Mesenchymal stem cell (in vitro differentiated cells and primary cell): ENCODE measurements around the gene SERP2.

Experiments
- DNase-seq: peaks from one replicate; pipeline ENCODE4 v3.0.0-alpha.2; 2013
- H2AFZ ChIP-seq: one replicate; pipeline ENCODE4 v1.6.1; 2013; ENCODE audit warnings: low read depth, mild to moderate bottlenecking, control low read depth, inconsistent platforms, low read length, moderate library complexity
- H2AK5ac ChIP-seq: 2 replicates; pipeline ENCODE4 v1.6.1; 2013; ENCODE audit warnings: low read length, moderate library complexity, mild to moderate bottlenecking, inconsistent platforms; ENCODE audit not compliant: severe bottlenecking
- H2BK120ac ChIP-seq: one replicate; pipeline ENCODE4 v1.6.1; 2013; ENCODE audit warnings: low read depth, mild to moderate bottlenecking, inconsistent platforms, low read length, moderate library complexity
- H2BK12ac ChIP-seq, 2 experiments: one replicate each; pipeline ENCODE4 v1.6.1; 2013; ENCODE audit warnings: inconsistent platforms in 2 of 2, low read length in 2 of 2, mild to moderate bottlenecking in 2 of 2, moderate library complexity in 2 of 2, control low read depth in 1 of 2
- H2BK15ac ChIP-seq: one replicate; pipeline ENCODE4 v1.6.1; 2013; ENCODE audit warnings: mild to moderate bottlenecking, low read depth, inconsistent platforms; ENCODE audit not compliant: poor library complexity, severe bottlenecking
- H2BK5ac ChIP-seq: 2 replicates; pipeline ENCODE4 v1.6.1; 2013; ENCODE audit warnings: low read depth, mild to moderate bottlenecking, low read length, control low read depth, inconsistent platforms; ENCODE audit not compliant: poor library complexity, severe bottlenecking
- H3K14ac ChIP-seq, 2 experiments: one replicate each; pipeline ENCODE4 v1.6.1; 2013; ENCODE audit warnings: inconsistent platforms in 2 of 2, low read length in 2 of 2, control low read depth in 1 of 2, mild to moderate bottlenecking in 1 of 2, moderate library complexity in 1 of 2
- H3K18ac ChIP-seq, 2 experiments: one replicate each; pipeline ENCODE4 v1.6.1; 2013; ENCODE audit warnings: inconsistent platforms in 2 of 2, low read length in 2 of 2, control low read depth in 1 of 2, low read depth in 1 of 2, mild to moderate bottlenecking in 1 of 2
- H3K23ac ChIP-seq, 2 experiments: one replicate each; pipeline ENCODE4 v1.6.1; 2013; ENCODE audit warnings: inconsistent platforms in 2 of 2, low read length in 2 of 2, mild to moderate bottlenecking in 2 of 2, moderate library complexity in 2 of 2, control low read depth in 1 of 2
- H3K27ac ChIP-seq: 2 replicates; pipeline ENCODE4 v1.5.1; 2013; ENCODE audit warnings: mild to moderate bottlenecking, moderate library complexity, low read length, control low read depth, inconsistent platforms; ENCODE audit not compliant: poor library complexity, severe bottlenecking
- H3K27me3 ChIP-seq, 2 experiments: 2 replicates each; pipeline versions ENCODE4 v1.6.1 to v1.7.0; 2013; ENCODE audit warnings: low read length in 2 of 2, mild to moderate bottlenecking in 2 of 2, moderate library complexity in 2 of 2, control low read depth in 1 of 2, inconsistent platforms in 1 of 2; ENCODE audit not compliant: control insufficient read depth in 1 of 2, insufficient read depth in 1 of 2
- H3K36me3 ChIP-seq, 2 experiments: 2 replicates each; pipeline versions ENCODE4 v1.6.1 to v1.7.0; 2013; ENCODE audit warnings: low read length in 2 of 2, control low read depth in 1 of 2, inconsistent platforms in 1 of 2, low read depth in 1 of 2, mild to moderate bottlenecking in 1 of 2; ENCODE audit not compliant: insufficient read depth in 2 of 2, control insufficient read depth in 1 of 2
- H3K4ac ChIP-seq, 2 experiments: one replicate each; pipeline ENCODE4 v1.6.1; 2013; ENCODE audit warnings: inconsistent platforms in 2 of 2, low read length in 2 of 2, mild to moderate bottlenecking in 2 of 2, moderate library complexity in 2 of 2, control low read depth in 1 of 2, low read depth in 1 of 2
- H3K4me1 ChIP-seq: 2 replicates; pipeline ENCODE4 v1.6.1; 2013; ENCODE audit warnings: low read depth, low read length, control low read depth; ENCODE audit not compliant: control insufficient read depth, insufficient read depth
- H3K4me2 ChIP-seq: 2 replicates; pipeline ENCODE4 v1.6.1; 2013; ENCODE audit warnings: low read length, mild to moderate bottlenecking, inconsistent platforms; ENCODE audit not compliant: poor library complexity, severe bottlenecking
- H3K4me3 ChIP-seq, 2 experiments: 2 replicates each; pipeline versions ENCODE4 v1.5.1 to v1.7.0; 2013; ENCODE audit warnings: low read length in 2 of 2, mild to moderate bottlenecking in 2 of 2, control low read depth in 1 of 2, low read depth in 1 of 2; ENCODE audit not compliant: insufficient read depth in 1 of 2
- H3K79me1 ChIP-seq: replicated peaks from 2 replicates; pipeline ENCODE4 v1.6.1; 2013; ENCODE audit warnings: mild to moderate bottlenecking, control low read depth, low read length, inconsistent platforms; ENCODE audit not compliant: poor library complexity, severe bottlenecking
- H3K9ac ChIP-seq: 2 replicates; pipeline ENCODE4 v1.7.0; 2013; ENCODE audit warnings: mild to moderate bottlenecking, low read length, moderate library complexity
- H3K9me3 ChIP-seq: 2 replicates; pipeline ENCODE4 v1.7.0; 2013; ENCODE audit warnings: mild to moderate bottlenecking, low read length; ENCODE audit not compliant: control insufficient read depth
- H4K8ac ChIP-seq: one replicate; pipeline ENCODE4 v1.6.1; 2013; ENCODE audit warnings: inconsistent platforms, mild to moderate bottlenecking, low read length, moderate library complexity
- H4K91ac ChIP-seq: one replicate; pipeline ENCODE4 v1.6.1; 2013; ENCODE audit warnings: mild to moderate bottlenecking, low read length, inconsistent platforms
- WGBS: methylation state at CpG from one replicate; pipeline ENCODE4 v1.1.7; 2013; ENCODE audit warnings: mixed read lengths; 5-methylcytosine and 5-hydroxymethylcytosine counted together

Gene SERP2

DNA sequence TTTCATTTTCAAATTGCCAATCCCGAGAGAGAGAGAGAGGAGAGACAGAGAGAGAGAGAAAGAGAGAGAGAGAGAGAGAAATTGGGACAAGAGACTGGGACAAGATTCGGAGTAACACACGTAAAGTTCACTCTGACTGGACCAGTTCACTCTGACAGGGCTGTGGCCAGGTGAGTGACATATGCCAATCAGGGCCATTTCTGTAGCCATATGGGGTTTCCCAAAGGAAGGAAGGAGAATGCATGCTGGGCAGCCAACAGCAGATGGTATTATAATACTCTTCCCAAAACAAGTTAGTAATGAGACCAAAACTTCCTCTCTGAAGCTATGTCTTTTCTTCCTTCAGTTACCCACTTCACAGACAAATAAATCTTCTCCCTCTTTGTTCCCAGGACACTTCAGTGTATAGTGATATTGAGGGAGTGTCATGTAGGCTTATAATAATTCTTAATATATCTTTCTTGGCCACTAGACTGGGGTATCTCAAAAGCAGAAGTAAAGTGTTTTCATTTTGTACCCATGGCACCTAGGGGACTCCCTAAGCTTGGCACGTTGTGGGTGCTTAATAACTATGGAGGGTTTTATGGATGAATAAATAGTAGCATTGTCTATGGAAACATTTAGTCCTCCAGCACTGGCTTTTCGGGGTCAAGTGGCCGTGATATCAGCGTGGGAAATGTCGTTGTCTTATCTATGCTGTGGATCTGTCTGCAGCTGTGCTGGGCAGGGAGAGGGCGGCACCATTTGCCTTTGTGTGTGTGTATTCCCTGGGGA is 51.6 kb downstream of the SERP2 start:
- Histone ChIP-seq H3K23ac (no peak overlapping the region), H3K4me1 (peaks cover 5% of the 10 kb centered on the region), H2BK15ac (no peak overlapping the region), H3K36me3 (peaks cover 3 to 10% of the 10 kb centered on the region in 2 experiments), H2AFZ (no peak overlapping the region), H3K18ac (no peak overlapping the region), H2BK12ac (peak overlapping the region in 1 of 2 experiments; percentile 21), H4K91ac (no peak overlapping the region), H3K4me3 (no peak overlapping the region), H3K4me2 (no peak overlapping the region), H3K27me3 (peaks cover 0 to 29% of the 10 kb centered on the region in 2 experiments), H3K4ac (no peak overlapping the region), H3K14ac (no peak overlapping the region), H3K27ac (no peak overlapping the region), H3K9me3 (peaks cover 8% of the 10 kb centered on the region), H3K9ac (no peak overlapping the region), H2BK120ac (no peak overlapping the region), H2AK5ac (no peak overlapping the region), H2BK5ac (no peak overlapping the region), H3K79me1 (no peaks in the 10 kb centered on the region), H4K8ac (no peak overlapping the region)
- WGBS: 67% methylated on average over 8 of the region's 9 CpGs
- DNase-seq: peak; percentile 63

GRCh38 chr13:44425815-44426078 is 52.1 kb downstream of the SERP2 start:
- WGBS: 94% methylated on average over 2 of the region's 2 CpGs
- Histone ChIP-seq H4K91ac (no peak overlapping the region), H2AFZ (no peak overlapping the region), H3K23ac (no peak overlapping the region), H3K27ac (no peak overlapping the region), H3K4me1 (peaks cover 3% of the 10 kb centered on the region), H3K9ac (no peak overlapping the region), H4K8ac (no peak overlapping the region), H3K9me3 (peaks cover 8% of the 10 kb centered on the region), H3K27me3 (peaks cover 0 to 29% of the 10 kb centered on the region in 2 experiments), H2BK5ac (no peak overlapping the region), H3K4me3 (no peak overlapping the region), H2BK12ac (no peak overlapping the region), H2AK5ac (no peak overlapping the region), H2BK120ac (no peak overlapping the region), H3K14ac (no peak overlapping the region), H3K36me3 (peaks cover 3 to 10% of the 10 kb centered on the region in 2 experiments), H3K4ac (no peak overlapping the region), H3K18ac (no peak overlapping the region), H3K4me2 (no peak overlapping the region), H2BK15ac (no peak overlapping the region), H3K79me1 (no peaks in the 10 kb centered on the region)
- no peak for DNase-seq

DNA sequence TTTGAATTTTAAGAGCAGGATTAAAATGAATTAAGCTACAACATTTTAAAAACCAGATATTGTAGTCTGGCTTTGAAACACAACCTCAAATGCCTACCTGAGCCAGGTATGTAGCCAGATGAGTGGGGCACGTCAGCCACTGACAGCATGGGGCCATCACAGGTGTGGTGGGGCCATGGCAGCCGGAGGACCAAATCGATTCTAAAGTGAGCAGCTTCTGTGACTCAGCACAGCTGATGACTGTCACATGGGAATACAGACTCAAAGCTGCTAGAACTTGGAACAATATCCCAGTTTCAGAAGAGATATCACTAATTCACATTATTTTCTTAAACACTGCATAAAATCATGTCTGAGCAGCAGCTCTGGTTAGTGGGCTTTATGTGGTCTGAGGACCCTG is 52.8 kb downstream of the SERP2 start:
- Histone ChIP-seq H4K91ac (no peak overlapping the region), H2BK15ac (peak overlapping the region; percentile 79), H3K27me3 (peaks cover 0 to 27% of the 10 kb centered on the region in 2 experiments), H3K4me3 (no peak overlapping the region), H2BK120ac (no peak overlapping the region), H2AFZ (no peak overlapping the region), H3K27ac (no peak overlapping the region), H4K8ac (no peak overlapping the region), H3K9me3 (peaks cover 8% of the 10 kb centered on the region), H3K9ac (no peak overlapping the region), H3K4me1 (peaks cover 2% of the 10 kb centered on the region), H3K79me1 (no peaks in the 10 kb centered on the region), H2AK5ac (no peak overlapping the region), H3K4me2 (no peak overlapping the region), H2BK12ac (no peak overlapping the region), H3K18ac (no peak overlapping the region), H3K23ac (no peak overlapping the region), H3K36me3 (peaks cover 3 to 17% of the 10 kb centered on the region in 2 experiments), H3K4ac (no peak overlapping the region), H2BK5ac (no peak overlapping the region), H3K14ac (no peak overlapping the region)
- WGBS: 78% methylated on average over 3 of the region's 3 CpGs
- DNase-seq: no peak

DNA sequence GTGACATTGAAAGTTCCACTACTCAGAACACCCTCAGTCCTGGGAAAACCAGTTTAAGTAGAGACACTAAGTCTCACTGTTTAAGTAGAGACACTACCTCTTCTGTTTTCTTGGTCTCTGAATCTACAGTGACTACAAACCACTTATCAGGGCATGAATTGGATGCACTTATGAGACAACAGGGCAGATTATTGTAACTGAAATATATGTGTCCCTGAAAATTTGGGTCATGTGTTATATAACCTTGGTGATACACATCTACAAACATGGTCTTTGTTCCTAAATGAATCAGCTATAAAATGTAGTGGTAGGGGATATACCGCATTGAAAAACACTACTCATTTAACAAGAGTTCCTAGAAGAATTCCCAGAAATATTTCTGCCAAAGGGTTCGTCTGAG is 55.7 kb downstream of the SERP2 start:
- Histone ChIP-seq H3K27me3 (peaks cover 0 to 3% of the 10 kb centered on the region in 2 experiments), H3K36me3 (peaks cover 6 to 43% of the 10 kb centered on the region in 2 experiments), H3K4me1 (peaks cover 7% of the 10 kb centered on the region), H4K8ac (no peak overlapping the region), H3K4ac (no peak overlapping the region), H3K14ac (no peak overlapping the region), H2AFZ (no peak overlapping the region), H3K4me2 (no peak overlapping the region), H3K9me3 (peaks cover 8% of the 10 kb centered on the region), H2BK15ac (no peak overlapping the region), H2BK12ac (no peak overlapping the region), H3K23ac (no peak overlapping the region), H3K18ac (no peak overlapping the region), H2BK5ac (no peak overlapping the region), H3K27ac (no peak overlapping the region), H4K91ac (no peak overlapping the region), H3K79me1 (peaks cover 6% of the 10 kb centered on the region), H3K9ac (no peak overlapping the region), H2AK5ac (no peak overlapping the region), H2BK120ac (no peak overlapping the region), H3K4me3 (no peak overlapping the region)
- no peak for DNase-seq
- WGBS: no CpG with 5 or more reads among the region's 2 CpGs
